ENCODE results near the gene PPP6R1.

GRCh38 chr19:55230780-55231179, 28.0 kb downstream of the PPP6R1 start:
- TF ChIP-seq, protein P1, sequence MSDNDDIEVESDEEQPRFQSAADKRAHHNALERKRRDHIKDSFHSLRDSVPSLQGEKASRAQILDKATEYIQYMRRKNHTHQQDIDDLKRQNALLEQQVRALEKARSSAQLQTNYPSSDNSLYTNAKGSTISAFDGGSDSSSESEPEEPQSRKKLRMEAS (IDR thresholded peaks at IDR 0.05) = no peak
- TF ChIP-seq, protein P2, sequence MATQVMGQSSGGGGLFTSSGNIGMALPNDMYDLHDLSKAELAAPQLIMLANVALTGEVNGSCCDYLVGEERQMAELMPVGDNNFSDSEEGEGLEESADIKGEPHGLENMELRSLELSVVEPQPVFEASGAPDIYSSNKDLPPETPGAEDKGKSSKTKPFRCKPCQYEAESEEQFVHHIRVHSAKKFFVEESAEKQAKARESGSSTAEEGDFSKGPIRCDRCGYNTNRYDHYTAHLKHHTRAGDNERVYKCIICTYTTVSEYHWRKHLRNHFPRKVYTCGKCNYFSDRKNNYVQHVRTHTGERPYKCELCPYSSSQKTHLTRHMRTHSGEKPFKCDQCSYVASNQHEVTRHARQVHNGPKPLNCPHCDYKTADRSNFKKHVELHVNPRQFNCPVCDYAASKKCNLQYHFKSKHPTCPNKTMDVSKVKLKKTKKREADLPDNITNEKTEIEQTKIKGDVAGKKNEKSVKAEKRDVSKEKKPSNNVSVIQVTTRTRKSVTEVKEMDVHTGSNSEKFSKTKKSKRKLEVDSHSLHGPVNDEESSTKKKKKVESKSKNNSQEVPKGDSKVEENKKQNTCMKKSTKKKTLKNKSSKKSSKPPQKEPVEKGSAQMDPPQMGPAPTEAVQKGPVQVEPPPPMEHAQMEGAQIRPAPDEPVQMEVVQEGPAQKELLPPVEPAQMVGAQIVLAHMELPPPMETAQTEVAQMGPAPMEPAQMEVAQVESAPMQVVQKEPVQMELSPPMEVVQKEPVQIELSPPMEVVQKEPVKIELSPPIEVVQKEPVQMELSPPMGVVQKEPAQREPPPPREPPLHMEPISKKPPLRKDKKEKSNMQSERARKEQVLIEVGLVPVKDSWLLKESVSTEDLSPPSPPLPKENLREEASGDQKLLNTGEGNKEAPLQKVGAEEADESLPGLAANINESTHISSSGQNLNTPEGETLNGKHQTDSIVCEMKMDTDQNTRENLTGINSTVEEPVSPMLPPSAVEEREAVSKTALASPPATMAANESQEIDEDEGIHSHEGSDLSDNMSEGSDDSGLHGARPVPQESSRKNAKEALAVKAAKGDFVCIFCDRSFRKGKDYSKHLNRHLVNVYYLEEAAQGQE (IDR thresholded peaks at IDR 0.05; ENCODE audit: low read depth) = no peak
- TF ChIP-seq TCF12 (IDR thresholded peaks at IDR 0.05; ENCODE audit: low read depth) (no peak), FOXM1 (IDR thresholded peaks at IDR 0.05; ENCODE audit: borderline replicate concordance, low read depth) (no peak), RAD21 (IDR thresholded peaks at IDR 0.05; ENCODE audit: low read depth) (no peak), EP300 (IDR thresholded peaks at IDR 0.05; ENCODE audit: borderline replicate concordance) (no peak), CEBPB (IDR thresholded peaks at IDR 0.05) (no peak), TEAD4 (IDR thresholded peaks at IDR 0.05) (no peak)

Data from Ishikawa (cell line).